Measurements from ENCODE around the gene PNPLA7. TPM values are rescaled to one million over a fixed set of nuclear protein-coding genes. Genes with fewer than 3 reads are reported as not detected.

Gene PNPLA7
- total RNA-seq, 1 experiment from 2014 or later: 1.3 TPM

DNA sequence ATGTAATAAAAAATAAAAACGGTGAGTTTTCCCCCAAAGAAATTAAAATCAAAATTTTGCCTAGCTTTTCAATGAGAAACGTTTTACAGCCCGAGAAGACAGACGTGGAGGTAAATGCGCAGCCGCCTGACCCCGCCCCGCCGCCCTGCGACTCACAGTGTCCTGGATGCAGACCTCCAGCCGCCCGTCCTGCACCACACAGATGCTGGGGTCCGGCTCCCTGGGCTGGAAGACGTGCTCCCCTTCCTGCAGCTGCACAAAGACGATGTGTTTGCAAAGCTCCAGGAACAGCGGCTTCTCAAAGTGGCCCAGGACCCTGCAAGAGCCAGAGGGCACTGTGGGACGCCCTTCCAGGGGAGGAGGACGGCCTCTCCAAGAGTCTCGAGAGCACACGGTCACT is 7.7 kb downstream of the PNPLA7 start:
- H3K36me3 Mint-ChIP-seq: peaks cover 17% of the 10 kb centered on the region; the same call in 1 of the 2 replicates
- H3K4me3 Mint-ChIP-seq: no peak overlapping the region
- ATAC-seq: no peak
- TF ChIP-seq SOX15 (CRISPR knock-in tag; IDR thresholded peaks at IDR 0.05): no peak
- TF ChIP-seq NR1H2 (CRISPR knock-in tag; IDR thresholded peaks at IDR 0.05): no peak
- TF ChIP-seq CREB1 (CRISPR knock-in tag; IDR thresholded peaks at IDR 0.05): no peak
- H3K4me1 Mint-ChIP-seq: no peaks in the 10 kb centered on the region
- H3K27ac Mint-ChIP-seq: no peak overlapping the region
- peaks cover 3% of the 10 kb centered on the region for H3K27me3 Mint-ChIP-seq (ENCODE audit: low read depth)
- CTCF ChIA-PET: interaction anchor here (0.6 to 1.5 kb wide), 3 partner anchors 10 to 256 kb away, joined by 3 to 7 read pairs (median 5); partner anchors contain the start of genes EXD3, MRPL41 and NOXA1
- H3K9me3 Mint-ChIP-seq: peaks cover 18% of the 10 kb centered on the region
- POLR2A ChIA-PET: interaction anchor here (1.0 kb wide), 1 partner anchor 8 kb away, joined by 6 read pairs; the partner anchor contains the start of gene PNPLA7
- DNase-seq (ENCODE audit: low spot score): no peak

DNA sequence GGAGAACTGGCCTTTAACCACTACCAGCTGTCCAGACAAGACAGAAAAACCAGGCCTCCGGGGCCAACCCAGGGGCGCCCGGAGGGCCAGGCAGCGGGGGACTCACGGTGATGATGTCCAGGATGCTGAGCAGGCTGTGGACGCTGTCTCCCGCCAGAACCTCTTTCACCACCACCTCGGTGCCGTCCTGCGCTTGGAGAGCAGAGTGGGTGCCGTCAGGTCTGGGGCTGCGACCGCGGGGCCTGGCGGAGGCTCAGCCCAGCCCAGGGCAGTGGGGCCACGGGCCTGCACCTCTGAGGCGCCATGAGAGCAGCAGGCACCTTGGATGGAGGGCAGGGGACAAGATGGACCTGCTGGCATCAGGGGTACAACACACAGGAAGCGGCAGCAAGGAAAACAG is 9.7 kb downstream of the PNPLA7 start:
- TF ChIP-seq ZNF671 (CRISPR knock-in tag; IDR thresholded peaks at IDR 0.05) (no peak), OVOL2 (CRISPR knock-in tag; IDR thresholded peaks at IDR 0.05; ENCODE audit: borderline replicate concordance) (no peak), GTF2I (CRISPR knock-in tag; conservative IDR thresholded peaks at IDR 0.05) (no peak)
- TF ChIP-seq, protein P1, sequence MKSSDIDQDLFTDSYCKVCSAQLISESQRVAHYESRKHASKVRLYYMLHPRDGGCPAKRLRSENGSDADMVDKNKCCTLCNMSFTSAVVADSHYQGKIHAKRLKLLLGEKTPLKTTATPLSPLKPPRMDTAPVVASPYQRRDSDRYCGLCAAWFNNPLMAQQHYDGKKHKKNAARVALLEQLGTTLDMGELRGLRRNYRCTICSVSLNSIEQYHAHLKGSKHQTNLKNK (CRISPR knock-in tag; IDR thresholded peaks at IDR 0.05): no peak
- TF ChIP-seq, protein P2, sequence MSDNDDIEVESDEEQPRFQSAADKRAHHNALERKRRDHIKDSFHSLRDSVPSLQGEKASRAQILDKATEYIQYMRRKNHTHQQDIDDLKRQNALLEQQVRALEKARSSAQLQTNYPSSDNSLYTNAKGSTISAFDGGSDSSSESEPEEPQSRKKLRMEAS (CRISPR knock-in tag; IDR thresholded peaks at IDR 0.05): no peak
- TF ChIP-seq, protein P3, sequence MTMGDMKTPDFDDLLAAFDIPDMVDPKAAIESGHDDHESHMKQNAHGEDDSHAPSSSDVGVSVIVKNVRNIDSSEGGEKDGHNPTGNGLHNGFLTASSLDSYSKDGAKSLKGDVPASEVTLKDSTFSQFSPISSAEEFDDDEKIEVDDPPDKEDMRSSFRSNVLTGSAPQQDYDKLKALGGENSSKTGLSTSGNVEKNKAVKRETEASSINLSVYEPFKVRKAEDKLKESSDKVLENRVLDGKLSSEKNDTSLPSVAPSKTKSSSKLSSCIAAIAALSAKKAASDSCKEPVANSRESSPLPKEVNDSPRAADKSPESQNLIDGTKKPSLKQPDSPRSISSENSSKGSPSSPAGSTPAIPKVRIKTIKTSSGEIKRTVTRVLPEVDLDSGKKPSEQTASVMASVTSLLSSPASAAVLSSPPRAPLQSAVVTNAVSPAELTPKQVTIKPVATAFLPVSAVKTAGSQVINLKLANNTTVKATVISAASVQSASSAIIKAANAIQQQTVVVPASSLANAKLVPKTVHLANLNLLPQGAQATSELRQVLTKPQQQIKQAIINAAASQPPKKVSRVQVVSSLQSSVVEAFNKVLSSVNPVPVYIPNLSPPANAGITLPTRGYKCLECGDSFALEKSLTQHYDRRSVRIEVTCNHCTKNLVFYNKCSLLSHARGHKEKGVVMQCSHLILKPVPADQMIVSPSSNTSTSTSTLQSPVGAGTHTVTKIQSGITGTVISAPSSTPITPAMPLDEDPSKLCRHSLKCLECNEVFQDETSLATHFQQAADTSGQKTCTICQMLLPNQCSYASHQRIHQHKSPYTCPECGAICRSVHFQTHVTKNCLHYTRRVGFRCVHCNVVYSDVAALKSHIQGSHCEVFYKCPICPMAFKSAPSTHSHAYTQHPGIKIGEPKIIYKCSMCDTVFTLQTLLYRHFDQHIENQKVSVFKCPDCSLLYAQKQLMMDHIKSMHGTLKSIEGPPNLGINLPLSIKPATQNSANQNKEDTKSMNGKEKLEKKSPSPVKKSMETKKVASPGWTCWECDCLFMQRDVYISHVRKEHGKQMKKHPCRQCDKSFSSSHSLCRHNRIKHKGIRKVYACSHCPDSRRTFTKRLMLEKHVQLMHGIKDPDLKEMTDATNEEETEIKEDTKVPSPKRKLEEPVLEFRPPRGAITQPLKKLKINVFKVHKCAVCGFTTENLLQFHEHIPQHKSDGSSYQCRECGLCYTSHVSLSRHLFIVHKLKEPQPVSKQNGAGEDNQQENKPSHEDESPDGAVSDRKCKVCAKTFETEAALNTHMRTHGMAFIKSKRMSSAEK (CRISPR knock-in tag; IDR thresholded peaks at IDR 0.05; ENCODE audit: borderline replicate concordance): no peak
- ATAC-seq (no peak), DNase-seq (ENCODE audit: low spot score) (no peak)
- no peaks in the 10 kb centered on the region for H3K36me3 Mint-ChIP-seq
- ChIA-PET CTCF (no interaction called here), POLR2A (no interaction called here)
- no peaks in the 10 kb centered on the region for H3K9me3 Mint-ChIP-seq
- H3K4me1 Mint-ChIP-seq: no peaks in the 10 kb centered on the region
- no peaks in the 10 kb centered on the region for H3K27me3 Mint-ChIP-seq (ENCODE audit: low read depth)
- no peak overlapping the region for H3K4me3 Mint-ChIP-seq
- H3K27ac Mint-ChIP-seq: no peak overlapping the region

DNA sequence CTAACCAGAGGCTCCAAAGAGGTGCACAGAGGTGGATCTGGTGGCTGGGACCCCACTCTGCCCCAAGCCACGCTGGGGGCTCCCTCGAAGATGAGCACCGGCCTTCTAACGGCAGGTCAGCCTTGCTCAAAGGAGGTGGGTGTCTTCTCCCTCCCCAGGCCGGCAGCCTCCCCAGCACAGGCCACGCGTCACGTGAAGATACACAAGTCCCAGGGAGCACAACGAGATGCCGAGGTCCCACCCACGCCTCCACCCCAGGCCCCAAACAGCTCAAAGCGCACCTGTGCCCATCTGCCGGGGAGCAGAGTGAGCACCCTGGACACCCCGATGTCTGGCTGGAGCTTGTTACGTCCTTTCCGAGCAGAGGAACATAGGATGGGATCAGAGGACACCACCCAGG is 12.1 kb downstream of the PNPLA7 start:
- Mint-ChIP-seq H3K36me3 (peaks cover 5% of the 10 kb centered on the region), H3K4me3 (no peak overlapping the region), H3K27ac (no peak overlapping the region), H3K27me3 (ENCODE audit: low read depth) (peaks cover 7% of the 10 kb centered on the region; the same call in 1 of the 2 replicates), H3K9me3 (peaks cover 11% of the 10 kb centered on the region), H3K4me1 (peaks cover 6% of the 10 kb centered on the region)
- ChIA-PET CTCF (no interaction called here), POLR2A (no interaction called here)
- no peak for ATAC-seq
- DNase-seq (ENCODE audit: low spot score): no peak
- TF ChIP-seq ATF1 (CRISPR knock-in tag; IDR thresholded peaks at IDR 0.05) (no peak), JUN (CRISPR knock-in tag; IDR thresholded peaks at IDR 0.05) (no peak), SP1 (CRISPR knock-in tag; conservative IDR thresholded peaks at IDR 0.05) (no peak), NFATC4 (CRISPR knock-in tag; IDR thresholded peaks at IDR 0.05) (no peak), CBFB (CRISPR knock-in tag; IDR thresholded peaks at IDR 0.05; ENCODE audit: low read depth) (no peak), CREB1 (CRISPR knock-in tag; IDR thresholded peaks at IDR 0.05) (no peak)
- TF ChIP-seq, protein P4, sequence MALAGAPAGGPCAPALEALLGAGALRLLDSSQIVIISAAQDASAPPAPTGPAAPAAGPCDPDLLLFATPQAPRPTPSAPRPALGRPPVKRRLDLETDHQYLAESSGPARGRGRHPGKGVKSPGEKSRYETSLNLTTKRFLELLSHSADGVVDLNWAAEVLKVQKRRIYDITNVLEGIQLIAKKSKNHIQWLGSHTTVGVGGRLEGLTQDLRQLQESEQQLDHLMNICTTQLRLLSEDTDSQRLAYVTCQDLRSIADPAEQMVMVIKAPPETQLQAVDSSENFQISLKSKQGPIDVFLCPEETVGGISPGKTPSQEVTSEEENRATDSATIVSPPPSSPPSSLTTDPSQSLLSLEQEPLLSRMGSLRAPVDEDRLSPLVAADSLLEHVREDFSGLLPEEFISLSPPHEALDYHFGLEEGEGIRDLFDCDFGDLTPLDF (CRISPR knock-in tag; IDR thresholded peaks at IDR 0.05): no peak
- TF ChIP-seq, protein P5, sequence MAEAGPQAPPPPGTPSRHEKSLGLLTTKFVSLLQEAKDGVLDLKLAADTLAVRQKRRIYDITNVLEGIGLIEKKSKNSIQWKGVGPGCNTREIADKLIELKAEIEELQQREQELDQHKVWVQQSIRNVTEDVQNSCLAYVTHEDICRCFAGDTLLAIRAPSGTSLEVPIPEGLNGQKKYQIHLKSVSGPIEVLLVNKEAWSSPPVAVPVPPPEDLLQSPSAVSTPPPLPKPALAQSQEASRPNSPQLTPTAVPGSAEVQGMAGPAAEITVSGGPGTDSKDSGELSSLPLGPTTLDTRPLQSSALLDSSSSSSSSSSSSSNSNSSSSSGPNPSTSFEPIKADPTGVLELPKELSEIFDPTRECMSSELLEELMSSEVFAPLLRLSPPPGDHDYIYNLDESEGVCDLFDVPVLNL (CRISPR knock-in tag; IDR thresholded peaks at IDR 0.05; ENCODE audit: borderline replicate concordance, low read depth): no peak
- TF ChIP-seq, protein P6, sequence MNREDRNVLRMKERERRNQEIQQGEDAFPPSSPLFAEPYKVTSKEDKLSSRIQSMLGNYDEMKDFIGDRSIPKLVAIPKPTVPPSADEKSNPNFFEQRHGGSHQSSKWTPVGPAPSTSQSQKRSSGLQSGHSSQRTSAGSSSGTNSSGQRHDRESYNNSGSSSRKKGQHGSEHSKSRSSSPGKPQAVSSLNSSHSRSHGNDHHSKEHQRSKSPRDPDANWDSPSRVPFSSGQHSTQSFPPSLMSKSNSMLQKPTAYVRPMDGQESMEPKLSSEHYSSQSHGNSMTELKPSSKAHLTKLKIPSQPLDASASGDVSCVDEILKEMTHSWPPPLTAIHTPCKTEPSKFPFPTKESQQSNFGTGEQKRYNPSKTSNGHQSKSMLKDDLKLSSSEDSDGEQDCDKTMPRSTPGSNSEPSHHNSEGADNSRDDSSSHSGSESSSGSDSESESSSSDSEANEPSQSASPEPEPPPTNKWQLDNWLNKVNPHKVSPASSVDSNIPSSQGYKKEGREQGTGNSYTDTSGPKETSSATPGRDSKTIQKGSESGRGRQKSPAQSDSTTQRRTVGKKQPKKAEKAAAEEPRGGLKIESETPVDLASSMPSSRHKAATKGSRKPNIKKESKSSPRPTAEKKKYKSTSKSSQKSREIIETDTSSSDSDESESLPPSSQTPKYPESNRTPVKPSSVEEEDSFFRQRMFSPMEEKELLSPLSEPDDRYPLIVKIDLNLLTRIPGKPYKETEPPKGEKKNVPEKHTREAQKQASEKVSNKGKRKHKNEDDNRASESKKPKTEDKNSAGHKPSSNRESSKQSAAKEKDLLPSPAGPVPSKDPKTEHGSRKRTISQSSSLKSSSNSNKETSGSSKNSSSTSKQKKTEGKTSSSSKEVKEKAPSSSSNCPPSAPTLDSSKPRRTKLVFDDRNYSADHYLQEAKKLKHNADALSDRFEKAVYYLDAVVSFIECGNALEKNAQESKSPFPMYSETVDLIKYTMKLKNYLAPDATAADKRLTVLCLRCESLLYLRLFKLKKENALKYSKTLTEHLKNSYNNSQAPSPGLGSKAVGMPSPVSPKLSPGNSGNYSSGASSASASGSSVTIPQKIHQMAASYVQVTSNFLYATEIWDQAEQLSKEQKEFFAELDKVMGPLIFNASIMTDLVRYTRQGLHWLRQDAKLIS (CRISPR knock-in tag; IDR thresholded peaks at IDR 0.05; ENCODE audit: borderline replicate concordance): no peak
- TF ChIP-seq, protein P7, sequence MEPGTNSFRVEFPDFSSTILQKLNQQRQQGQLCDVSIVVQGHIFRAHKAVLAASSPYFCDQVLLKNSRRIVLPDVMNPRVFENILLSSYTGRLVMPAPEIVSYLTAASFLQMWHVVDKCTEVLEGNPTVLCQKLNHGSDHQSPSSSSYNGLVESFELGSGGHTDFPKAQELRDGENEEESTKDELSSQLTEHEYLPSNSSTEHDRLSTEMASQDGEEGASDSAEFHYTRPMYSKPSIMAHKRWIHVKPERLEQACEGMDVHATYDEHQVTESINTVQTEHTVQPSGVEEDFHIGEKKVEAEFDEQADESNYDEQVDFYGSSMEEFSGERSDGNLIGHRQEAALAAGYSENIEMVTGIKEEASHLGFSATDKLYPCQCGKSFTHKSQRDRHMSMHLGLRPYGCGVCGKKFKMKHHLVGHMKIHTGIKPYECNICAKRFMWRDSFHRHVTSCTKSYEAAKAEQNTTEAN (CRISPR knock-in tag; IDR thresholded peaks at IDR 0.05): no peak
